ENCODE measurements around the gene GRK1.
"Not testable (repeated sequence)": the region's sequence is repeated elsewhere in the genome, so short reads cannot be mapped to it uniquely, and the experiment has no call there.

GRK1 gene

DNA sequence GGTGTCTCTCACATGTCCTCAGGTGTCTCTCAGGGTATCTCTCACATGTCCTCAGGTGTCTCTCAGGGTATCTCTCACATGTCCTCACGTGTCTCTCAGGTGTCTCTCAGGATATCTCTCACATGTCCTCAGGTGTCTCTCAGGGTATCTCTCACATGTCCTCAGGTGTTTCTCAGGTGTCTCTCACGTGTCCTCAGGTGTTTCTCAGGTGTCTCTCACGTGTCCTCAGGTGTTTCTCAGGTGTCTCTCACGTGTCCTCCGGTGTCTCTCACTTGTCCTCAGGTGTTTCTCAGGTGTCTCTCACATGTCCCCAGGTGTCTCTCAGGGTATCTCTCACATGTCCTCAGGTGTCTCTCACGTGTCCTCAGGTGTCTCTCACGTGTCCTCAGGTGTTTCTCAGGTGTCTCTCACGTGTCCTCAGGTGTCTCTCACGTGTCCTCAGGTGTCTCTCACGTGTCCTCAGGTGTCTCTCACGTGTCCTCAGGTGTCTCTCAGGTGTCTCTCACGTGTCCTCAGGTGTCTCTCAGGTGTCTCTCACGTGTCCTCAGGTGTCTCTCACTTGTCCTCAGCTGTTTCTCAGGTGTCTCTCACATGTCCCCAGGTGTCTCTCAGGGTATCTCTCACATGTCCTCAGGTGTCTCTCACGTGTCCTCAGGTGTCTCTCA is 42.2 kb upstream of the GRK1 start:
- not testable (repeated sequence) for H3K27me3 ChIP-seq (ENCODE audit: control insufficient read depth, insufficient read depth, low read length); H3K4me2 ChIP-seq (ENCODE audit: low read length); H3K9me3 ChIP-seq (replicated peaks; ENCODE audit: low read length); H3K4me3 ChIP-seq (ENCODE audit: low read length); H3K9ac ChIP-seq (ENCODE audit: low read depth, low read length)
- peaks cover 11% of the 10 kb centered on the region for H3K4me1 ChIP-seq (ENCODE audit: control insufficient read depth, insufficient read depth, low read length)
- peaks cover 40% of the 10 kb centered on the region for H3K36me3 ChIP-seq (ENCODE audit: insufficient read depth, low read length)

- H3K9me3 ChIP-seq (replicated peaks; ENCODE audit: low read length): no peaks in the 10 kb centered on the region
- peaks cover 48% of the 10 kb centered on the region for H3K36me3 ChIP-seq (ENCODE audit: insufficient read depth, low read length)
These were observed 40.9 kb upstream of the GRK1 start for GRCh38 chr13:113625965-113626721.

GRCh38 chr13:113627136-113627535 is 39.9 kb upstream of the GRK1 start:
- Histone ChIP-seq H3K36me3 (ENCODE audit: insufficient read depth, low read length) (peaks cover 58% of the 10 kb centered on the region), H3K9me3 (replicated peaks; ENCODE audit: low read length) (no peaks in the 10 kb centered on the region), H3K27me3 (ENCODE audit: control insufficient read depth, insufficient read depth, low read length) (no peaks in the 10 kb centered on the region), H3K4me2 (ENCODE audit: low read length) (no peak overlapping the region), H3K4me1 (ENCODE audit: control insufficient read depth, insufficient read depth, low read length) (peaks cover 11% of the 10 kb centered on the region), H3K4me3 (ENCODE audit: low read length) (no peak overlapping the region), H3K9ac (ENCODE audit: low read depth, low read length) (no peak overlapping the region)

More at GRCh38 chr13:113625965-113626721, 40.9 kb upstream of the GRK1 start:
- H3K4me3 ChIP-seq (ENCODE audit: low read length): no peak overlapping the region
- H3K9ac ChIP-seq (ENCODE audit: low read depth, low read length): no peak overlapping the region
- no peaks in the 10 kb centered on the region for H3K27me3 ChIP-seq (ENCODE audit: control insufficient read depth, insufficient read depth, low read length)
- peak overlapping the region; percentile 24 for H3K4me2 ChIP-seq (ENCODE audit: low read length)
- H3K4me1 ChIP-seq (ENCODE audit: control insufficient read depth, insufficient read depth, low read length): peaks cover 11% of the 10 kb centered on the region

DNA sequence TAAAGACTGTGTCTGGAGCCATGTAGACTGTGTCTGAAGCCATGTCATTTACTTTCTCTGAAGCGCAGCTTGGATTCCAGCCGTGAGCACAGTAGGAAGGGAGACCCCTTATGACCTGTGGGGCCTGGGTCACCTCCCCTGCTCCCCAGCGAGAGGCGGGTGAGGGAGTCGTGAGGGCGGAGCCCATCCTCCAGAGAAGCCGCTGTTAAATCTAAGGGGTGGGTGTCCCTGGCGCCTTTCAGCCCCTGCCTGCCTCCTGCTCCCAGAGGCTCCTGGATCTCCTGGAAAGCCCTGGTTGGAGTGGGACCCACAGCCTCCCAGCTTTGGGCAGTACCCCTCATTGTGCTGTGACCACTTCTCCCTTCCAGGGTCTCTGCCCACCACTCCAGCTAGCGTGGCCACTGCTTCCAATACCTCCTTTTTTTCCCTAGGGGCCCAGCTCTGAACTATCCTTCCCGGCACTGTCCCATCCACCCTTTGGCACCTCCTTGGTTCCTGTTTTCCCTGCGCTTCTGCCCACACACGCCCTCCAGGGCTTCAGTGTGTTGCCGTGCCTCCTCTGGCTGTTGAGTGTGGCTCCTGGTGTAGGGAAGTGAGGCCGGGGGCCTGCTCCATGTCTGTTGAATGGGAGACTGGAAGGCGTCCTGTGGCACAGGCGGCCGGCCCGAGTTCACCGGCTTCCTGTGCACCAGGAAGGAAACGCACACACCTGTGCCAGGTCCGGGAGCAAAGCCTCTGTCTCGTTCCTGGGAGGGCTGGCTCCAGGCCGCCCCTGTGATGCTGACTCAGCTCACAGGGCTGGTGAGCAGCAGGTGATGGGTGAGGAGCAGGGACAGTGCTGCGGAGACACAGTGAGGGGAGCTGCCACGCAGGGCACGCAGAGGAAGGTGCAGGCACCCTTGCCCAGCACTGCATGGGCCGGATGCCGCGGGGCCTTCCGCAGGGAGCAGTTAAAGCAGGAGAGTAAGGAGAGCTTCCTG is 38.4 kb upstream of the GRK1 start:
- no peak overlapping the region for H3K9ac ChIP-seq (ENCODE audit: low read depth, low read length)

GRCh38 chr13:113629866-113630265 is 37.2 kb upstream of the GRK1 start:
- H3K27me3 ChIP-seq (ENCODE audit: control insufficient read depth, insufficient read depth, low read length): no peaks in the 10 kb centered on the region
- H3K4me3 ChIP-seq (ENCODE audit: low read length): no peak overlapping the region
- H3K9me3 ChIP-seq (replicated peaks; ENCODE audit: low read length): no peaks in the 10 kb centered on the region
- H3K9ac ChIP-seq (ENCODE audit: low read depth, low read length): no peak overlapping the region
- H3K36me3 ChIP-seq (ENCODE audit: insufficient read depth, low read length): peaks cover 65% of the 10 kb centered on the region
- H3K4me1 ChIP-seq (ENCODE audit: control insufficient read depth, insufficient read depth, low read length): peaks cover 11% of the 10 kb centered on the region
- no peak overlapping the region for H3K4me2 ChIP-seq (ENCODE audit: low read length)

More for the DNA sequence above, 38.4 kb upstream of the GRK1 start:
- Histone ChIP-seq H3K36me3 (ENCODE audit: insufficient read depth, low read length) (peaks cover 62% of the 10 kb centered on the region), H3K4me2 (ENCODE audit: low read length) (no peak overlapping the region), H3K27me3 (ENCODE audit: control insufficient read depth, insufficient read depth, low read length) (no peaks in the 10 kb centered on the region), H3K4me3 (ENCODE audit: low read length) (no peak overlapping the region), H3K9me3 (replicated peaks; ENCODE audit: low read length) (no peaks in the 10 kb centered on the region), H3K4me1 (ENCODE audit: control insufficient read depth, insufficient read depth, low read length) (peaks cover 11% of the 10 kb centered on the region)

DNA sequence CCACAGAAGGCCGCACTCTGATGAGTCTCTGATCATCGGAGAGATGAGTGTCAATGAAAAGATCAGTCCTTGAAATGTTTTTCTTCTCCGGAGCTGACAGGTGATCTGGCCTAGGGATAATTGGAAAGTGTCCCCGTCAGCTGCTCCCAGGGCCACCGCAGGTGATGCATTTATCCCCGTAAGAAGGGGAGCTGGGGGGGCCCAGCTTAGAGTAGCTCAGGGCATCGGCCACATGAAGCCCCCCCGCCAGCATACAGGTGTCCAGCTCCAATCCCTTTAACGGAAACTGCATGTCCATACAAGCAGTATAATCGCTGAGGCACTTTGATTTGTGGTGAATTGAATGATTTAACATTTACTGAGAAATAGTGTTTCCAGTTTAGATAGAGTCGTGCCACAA is 36.7 kb upstream of the GRK1 start:
- no peak overlapping the region for H3K4me2 ChIP-seq (ENCODE audit: low read length)
- no peaks in the 10 kb centered on the region for H3K27me3 ChIP-seq (ENCODE audit: control insufficient read depth, insufficient read depth, low read length)
- H3K9me3 ChIP-seq (replicated peaks; ENCODE audit: low read length): no peaks in the 10 kb centered on the region
- peaks cover 11% of the 10 kb centered on the region for H3K4me1 ChIP-seq (ENCODE audit: control insufficient read depth, insufficient read depth, low read length)
- no peak overlapping the region for H3K9ac ChIP-seq (ENCODE audit: low read depth, low read length)
- no peak overlapping the region for H3K4me3 ChIP-seq (ENCODE audit: low read length)
- peaks cover 64% of the 10 kb centered on the region for H3K36me3 ChIP-seq (ENCODE audit: insufficient read depth, low read length)

- Histone ChIP-seq H3K9me3 (replicated peaks; ENCODE audit: low read length) (no peaks in the 10 kb centered on the region), H3K27me3 (ENCODE audit: control insufficient read depth, insufficient read depth, low read length) (no peaks in the 10 kb centered on the region), H3K4me3 (ENCODE audit: low read length) (no peak overlapping the region), H3K9ac (ENCODE audit: low read depth, low read length) (no peak overlapping the region), H3K4me2 (ENCODE audit: low read length) (no peak overlapping the region), H3K36me3 (ENCODE audit: insufficient read depth, low read length) (peaks cover 65% of the 10 kb centered on the region), H3K4me1 (ENCODE audit: control insufficient read depth, insufficient read depth, low read length) (peaks cover 8% of the 10 kb centered on the region)
These were observed 36.2 kb upstream of the GRK1 start for GRCh38 chr13:113630804-113631203.

DNA sequence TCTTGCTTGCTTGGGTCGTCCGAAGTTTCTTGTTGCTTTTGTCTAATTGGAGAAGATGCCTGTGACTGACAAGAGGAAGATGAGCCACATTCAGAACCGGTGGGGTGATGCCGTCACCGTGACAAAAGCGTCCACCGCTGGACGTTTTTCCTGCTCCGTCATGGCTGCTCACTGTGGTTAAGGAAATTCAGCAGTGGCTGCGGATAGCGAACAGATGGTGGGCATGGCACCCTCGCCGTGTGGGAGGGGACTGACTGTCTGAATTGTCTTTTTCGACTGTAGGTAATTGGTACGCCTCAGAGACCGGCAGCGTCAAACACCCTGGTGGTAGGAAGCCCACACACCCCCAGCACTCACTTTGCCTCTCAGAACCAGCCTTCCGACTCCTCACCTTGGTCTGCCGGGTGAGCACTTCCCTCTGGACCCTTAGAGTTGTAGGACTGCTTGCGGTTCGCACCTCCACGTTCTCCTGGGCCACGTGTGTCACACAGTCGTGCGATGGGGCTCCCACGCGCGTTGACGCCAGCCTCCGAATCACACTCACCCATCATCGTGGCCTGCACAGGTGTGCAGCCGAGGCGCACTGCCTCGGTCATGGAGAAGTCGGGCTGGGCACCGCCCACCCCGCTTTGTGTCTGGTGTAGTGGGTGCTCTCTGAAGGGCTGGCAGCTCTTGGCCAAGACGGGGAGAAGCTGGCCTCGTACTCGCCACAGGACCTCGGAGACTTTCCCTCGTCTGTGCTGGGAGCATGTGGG is 35.5 kb upstream of the GRK1 start:
- Histone ChIP-seq H3K4me3 (ENCODE audit: low read length) (no peak overlapping the region), H3K9ac (ENCODE audit: low read depth, low read length) (no peak overlapping the region), H3K36me3 (ENCODE audit: insufficient read depth, low read length) (peaks cover 73% of the 10 kb centered on the region), H3K27me3 (ENCODE audit: control insufficient read depth, insufficient read depth, low read length) (no peaks in the 10 kb centered on the region), H3K9me3 (replicated peaks; ENCODE audit: low read length) (no peaks in the 10 kb centered on the region), H3K4me1 (ENCODE audit: control insufficient read depth, insufficient read depth, low read length) (peaks cover under 1% of the 10 kb centered on the region), H3K4me2 (ENCODE audit: low read length) (no peak overlapping the region)

GRCh38 chr13:113632706-113633484 is 34.1 kb upstream of the GRK1 start:
- Histone ChIP-seq H3K4me1 (ENCODE audit: control insufficient read depth, insufficient read depth, low read length) (no peaks in the 10 kb centered on the region), H3K9me3 (replicated peaks; ENCODE audit: low read length) (no peaks in the 10 kb centered on the region), H3K4me2 (ENCODE audit: low read length) (no peak overlapping the region), H3K9ac (ENCODE audit: low read depth, low read length) (no peak overlapping the region), H3K27me3 (ENCODE audit: control insufficient read depth, insufficient read depth, low read length) (no peaks in the 10 kb centered on the region), H3K4me3 (ENCODE audit: low read length) (no peak overlapping the region), H3K36me3 (ENCODE audit: insufficient read depth, low read length) (peaks cover 79% of the 10 kb centered on the region)

DNA sequence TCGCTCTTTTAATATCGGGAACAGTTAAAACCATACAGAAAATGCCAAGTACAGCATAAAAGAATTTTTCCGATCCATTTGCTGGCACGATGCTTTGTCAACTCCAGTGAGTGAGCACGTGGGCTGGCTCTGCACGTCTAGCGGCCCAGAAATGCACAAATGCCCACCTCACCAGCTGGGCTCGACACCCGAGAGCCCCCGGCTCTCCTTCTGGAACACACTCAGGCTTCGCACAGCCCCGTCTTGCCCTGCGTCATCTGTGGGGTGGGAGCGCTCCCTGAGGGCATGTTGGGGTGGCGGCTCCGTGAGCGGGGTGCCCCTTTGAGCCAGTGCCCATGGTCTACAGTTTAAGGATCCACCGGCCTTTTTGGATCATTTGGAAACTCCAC is 33.5 kb upstream of the GRK1 start:
- H3K9me3 ChIP-seq (replicated peaks; ENCODE audit: low read length): no peaks in the 10 kb centered on the region
- H3K27me3 ChIP-seq (ENCODE audit: control insufficient read depth, insufficient read depth, low read length): no peaks in the 10 kb centered on the region
- no peak overlapping the region for H3K4me2 ChIP-seq (ENCODE audit: low read length)
- no peak overlapping the region for H3K9ac ChIP-seq (ENCODE audit: low read depth, low read length)
- H3K4me3 ChIP-seq (ENCODE audit: low read length): no peak overlapping the region
- no peaks in the 10 kb centered on the region for H3K4me1 ChIP-seq (ENCODE audit: control insufficient read depth, insufficient read depth, low read length)
- peaks cover 84% of the 10 kb centered on the region for H3K36me3 ChIP-seq (ENCODE audit: insufficient read depth, low read length)

All from skeletal muscle satellite cell (primary cell).